Mucosa of stomach (tissue), 1 donor: Measurements from ENCODE around the gene LEFTY2.
"Not testable (repeated sequence)": the region's sequence is repeated elsewhere in the genome, so short reads cannot be mapped to it uniquely, and the experiment has no call there.

Experiments used
- H3K27me3 ChIP-seq: one replicate; pipeline ENCODE4 v1.7.0; 2013; ENCODE audit warnings: mild to moderate bottlenecking, low read length; ENCODE audit not compliant: control insufficient read depth, insufficient read depth
- H3K36me3 ChIP-seq: one replicate; pipeline ENCODE4 v1.7.0; 2013; ENCODE audit warnings: low read length; ENCODE audit not compliant: control insufficient read depth, insufficient read depth
- H3K4me1 ChIP-seq: one replicate; pipeline ENCODE4 v1.7.0; 2013; ENCODE audit warnings: mild to moderate bottlenecking, low read length; ENCODE audit not compliant: control insufficient read depth, insufficient read depth
- H3K4me3 ChIP-seq: one replicate; pipeline ENCODE4 v1.7.0; 2013; ENCODE audit warnings: low read length
- H3K9ac ChIP-seq: one replicate; pipeline ENCODE4 v1.7.0; 2013; ENCODE audit warnings: mild to moderate bottlenecking, low read length, moderate library complexity
- H3K9me3 ChIP-seq: one replicate; pipeline ENCODE4 v1.7.0; 2013; ENCODE audit warnings: mild to moderate bottlenecking, low read length, moderate library complexity; ENCODE audit not compliant: control insufficient read depth
- donor health status: Pancreatic carcinoma.

LEFTY2 gene

GRCh38 chr1:225946082-225946620, 5.1 kb upstream of the LEFTY2 start:
- Histone ChIP-seq H3K27me3 (peaks cover 14% of the 10 kb centered on the region), H3K36me3 (no peaks in the 10 kb centered on the region), H3K4me3 (no peak overlapping the region), H3K4me1 (no peaks in the 10 kb centered on the region), H3K9me3 (no peaks in the 10 kb centered on the region), H3K9ac (no peak overlapping the region)

GRCh38 chr1:225945564-225945963, 4.5 kb upstream of the LEFTY2 start:
- H3K27me3 ChIP-seq: peaks cover 10% of the 10 kb centered on the region

GRCh38 chr1:225944951-225945350, 3.9 kb upstream of the LEFTY2 start:
- H3K9ac ChIP-seq: no peak overlapping the region
- peaks cover 10% of the 10 kb centered on the region for H3K27me3 ChIP-seq
- H3K9me3 ChIP-seq: no peaks in the 10 kb centered on the region
- no peaks in the 10 kb centered on the region for H3K4me1 ChIP-seq
- H3K4me3 ChIP-seq: no peak overlapping the region
- H3K36me3 ChIP-seq: no peaks in the 10 kb centered on the region

More at GRCh38 chr1:225945564-225945963, 4.5 kb upstream of the LEFTY2 start:
- H3K4me3 ChIP-seq: no peak overlapping the region
- H3K4me1 ChIP-seq: no peaks in the 10 kb centered on the region
- no peaks in the 10 kb centered on the region for H3K9me3 ChIP-seq
- no peaks in the 10 kb centered on the region for H3K36me3 ChIP-seq
- no peak overlapping the region for H3K9ac ChIP-seq

- Histone ChIP-seq H3K36me3 (no peaks in the 10 kb centered on the region), H3K4me1 (no peaks in the 10 kb centered on the region), H3K27me3 (peaks cover 10% of the 10 kb centered on the region), H3K9ac (no peak overlapping the region), H3K9me3 (no peaks in the 10 kb centered on the region), H3K4me3 (no peak overlapping the region)
Measured at GRCh38 chr1:225944387-225944786, 3.4 kb upstream of the LEFTY2 start.

- no peak overlapping the region for H3K4me3 ChIP-seq
- no peaks in the 10 kb centered on the region for H3K4me1 ChIP-seq
- H3K36me3 ChIP-seq: no peaks in the 10 kb centered on the region
- no peak overlapping the region for H3K9ac ChIP-seq
- no peaks in the 10 kb centered on the region for H3K9me3 ChIP-seq
- peaks cover 9% of the 10 kb centered on the region for H3K27me3 ChIP-seq
Measured at GRCh38 chr1:225943582-225943981, 2.6 kb upstream of the LEFTY2 start.

- Histone ChIP-seq H3K9ac (no peak overlapping the region), H3K9me3 (no peaks in the 10 kb centered on the region), H3K27me3 (peaks cover 6% of the 10 kb centered on the region), H3K4me3 (no peak overlapping the region), H3K4me1 (no peaks in the 10 kb centered on the region), H3K36me3 (no peaks in the 10 kb centered on the region)
Measured at GRCh38 chr1:225942574-225942973, 1.6 kb upstream of the LEFTY2 start.

- no peaks in the 10 kb centered on the region for H3K36me3 ChIP-seq
- H3K9ac ChIP-seq: no peak overlapping the region
- no peaks in the 10 kb centered on the region for H3K9me3 ChIP-seq
- peaks cover 3% of the 10 kb centered on the region for H3K27me3 ChIP-seq
- no peak overlapping the region for H3K4me3 ChIP-seq
- no peaks in the 10 kb centered on the region for H3K4me1 ChIP-seq
Measured at GRCh38 chr1:225941942-225942222, 862 bp upstream of the LEFTY2 start.

- no peaks in the 10 kb centered on the region for H3K9me3 ChIP-seq
- peaks cover 3% of the 10 kb centered on the region for H3K27me3 ChIP-seq
- H3K4me3 ChIP-seq: no peak overlapping the region
- no peaks in the 10 kb centered on the region for H3K4me1 ChIP-seq
- H3K36me3 ChIP-seq: no peaks in the 10 kb centered on the region
- H3K9ac ChIP-seq: no peak overlapping the region
Measured at GRCh38 chr1:225940385-225941151, 452 bp downstream of the LEFTY2 start.

GRCh38 chr1:225939939-225940310, 1.1 kb downstream of the LEFTY2 start:
- H3K4me3 ChIP-seq: not testable (repeated sequence)

GRCh38 chr1:225939097-225939938, 1.7 kb downstream of the LEFTY2 start:
- not testable (repeated sequence) for H3K4me3 ChIP-seq, H3K36me3 ChIP-seq, H3K4me1 ChIP-seq, H3K9ac ChIP-seq, H3K27me3 ChIP-seq, H3K9me3 ChIP-seq

More at GRCh38 chr1:225939939-225940310, 1.1 kb downstream of the LEFTY2 start:
- not testable (repeated sequence) for H3K9me3 ChIP-seq, H3K4me1 ChIP-seq, H3K36me3 ChIP-seq, H3K27me3 ChIP-seq, H3K9ac ChIP-seq

GRCh38 chr1:225937048-225937968, 3.7 kb downstream of the LEFTY2 start:
- H3K4me3 ChIP-seq: no peak overlapping the region
- H3K9ac ChIP-seq: no peak overlapping the region
- H3K4me1 ChIP-seq: no peaks in the 10 kb centered on the region
- no peaks in the 10 kb centered on the region for H3K9me3 ChIP-seq
- no peaks in the 10 kb centered on the region for H3K36me3 ChIP-seq
- peaks cover 3% of the 10 kb centered on the region for H3K27me3 ChIP-seq
